A549 (cell line): ENCODE results near the gene ZBTB39.

Experiments
- CTCF ChIP-seq: fragments of >200 bp; sonication (Bioruptor Twin); formaldehyde crosslinking; IDR thresholded peaks from 3 replicates; pipeline ENCODE4 v1.5.1; 2016
- GATA3 ChIP-seq: IDR thresholded peaks from 2 replicates; pipeline ENCODE4 v1.6.1; 2012; ENCODE audit warnings: borderline replicate concordance
- HMGXB4 ChIP-seq: fragments of 250-450 bp; sonication (Bioruptor Pico); IDR thresholded peaks from 2 replicates; pipeline ENCODE4 v1.5.0; 2021; ENCODE audit warnings: mild to moderate bottlenecking, moderate library complexity, borderline replicate concordance
- HOXA7 ChIP-seq: fragments of 250-450 bp; sonication (Bioruptor Pico); IDR thresholded peaks from 2 replicates; pipeline ENCODE4 v1.5.0; 2020; ENCODE audit warnings: mild to moderate bottlenecking, moderate library complexity
- KDM5A ChIP-seq: fragments of 200-600 bp; sonication (generic); IDR thresholded peaks from 2 replicates; pipeline ENCODE4 v1.6.1; 2016; ENCODE audit warnings: antibody characterized with exemption, mild to moderate bottlenecking
- MAX ChIP-seq: IDR thresholded peaks from 2 replicates; pipeline ENCODE4 v1.6.1; 2012
- MAZ ChIP-seq: fragments of 150-350 bp; IDR thresholded peaks from 2 replicates; pipeline ENCODE4 v1.6.1; 2014; ENCODE audit warnings: antibody characterized with exemption, low read depth, low read length, borderline replicate concordance
- MYC ChIP-seq: IDR thresholded peaks from 2 replicates; pipeline ENCODE4 v1.6.1; 2012; ENCODE audit warnings: mild to moderate bottlenecking, inconsistent platforms, low read length, improper control_type of control experiment, borderline replicate concordance
- NFE2L2 ChIP-seq: fragments of 150-350 bp; conservative IDR thresholded peaks from 2 replicates; pipeline ENCODE4 v1.6.1; 2014; ENCODE audit warnings: low read length
- RARB ChIP-seq: fragments of 250-450 bp; sonication (Bioruptor Pico); IDR thresholded peaks from 2 replicates; pipeline ENCODE4 v1.8.0; 2021; ENCODE audit warnings: mild to moderate bottlenecking, moderate library complexity
- RFX5 ChIP-seq: fragments of 450-650 bp; IDR thresholded peaks from 2 replicates; pipeline ENCODE4 v1.7.1; 2014; ENCODE audit warnings: antibody characterized with exemption, mild to moderate bottlenecking, moderate library complexity
- TFCP2L1 ChIP-seq: fragments of 250-450 bp; sonication (Bioruptor Pico); IDR thresholded peaks from 2 replicates; pipeline ENCODE4 v1.5.0; 2021; ENCODE audit warnings: mild to moderate bottlenecking

GRCh38 chr12:56990648-56991318 is 15.6 kb downstream of the ZBTB39 start:
- TF ChIP-seq MAX (no peak), CTCF (no peak), RARB (CRISPR knock-in tag) (no peak), HOXA7 (CRISPR knock-in tag) (no peak), HMGXB4 (CRISPR knock-in tag) (no peak), KDM5A (no peak), RFX5 (no peak), TFCP2L1 (CRISPR knock-in tag) (no peak), MYC (no peak), MAZ (no peak), GATA3 (no peak), NFE2L2 (no peak)
